HG02973 (cell line): ENCODE measurements around the gene PANK4.

ENCODE experiments used
- ATAC-seq: cut with Tn5 transposase; IDR thresholded peaks from one replicate; pipeline ENCODE4 v1.9.1; 2021; ENCODE audit warnings: moderate library complexity; ENCODE audit not compliant: unreplicated experiment

The PANK4 gene

DNA sequence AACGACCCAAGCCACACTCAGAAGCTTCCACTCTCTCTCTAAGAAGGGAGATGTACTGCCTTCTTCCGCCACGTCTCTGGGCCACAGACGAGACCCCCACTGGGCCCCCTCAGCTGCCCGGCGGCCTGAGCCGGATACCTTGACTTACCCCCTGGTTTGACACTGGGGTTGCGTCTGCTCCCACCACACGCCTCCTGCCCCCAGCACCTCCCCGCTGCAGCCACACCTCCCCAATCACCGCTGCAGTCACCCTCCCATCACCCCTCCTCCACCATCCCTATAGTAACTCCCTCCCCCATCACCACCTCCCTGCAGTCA, 10.7 kb downstream of the PANK4 start:
- no peak for ATAC-seq

- no peak for ATAC-seq
Observed at GRCh38 chr1:2514863-2515762, 11.3 kb downstream of the PANK4 start.

GRCh38 chr1:2513939-2514652, 12.3 kb downstream of the PANK4 start:
- no peak for ATAC-seq

DNA sequence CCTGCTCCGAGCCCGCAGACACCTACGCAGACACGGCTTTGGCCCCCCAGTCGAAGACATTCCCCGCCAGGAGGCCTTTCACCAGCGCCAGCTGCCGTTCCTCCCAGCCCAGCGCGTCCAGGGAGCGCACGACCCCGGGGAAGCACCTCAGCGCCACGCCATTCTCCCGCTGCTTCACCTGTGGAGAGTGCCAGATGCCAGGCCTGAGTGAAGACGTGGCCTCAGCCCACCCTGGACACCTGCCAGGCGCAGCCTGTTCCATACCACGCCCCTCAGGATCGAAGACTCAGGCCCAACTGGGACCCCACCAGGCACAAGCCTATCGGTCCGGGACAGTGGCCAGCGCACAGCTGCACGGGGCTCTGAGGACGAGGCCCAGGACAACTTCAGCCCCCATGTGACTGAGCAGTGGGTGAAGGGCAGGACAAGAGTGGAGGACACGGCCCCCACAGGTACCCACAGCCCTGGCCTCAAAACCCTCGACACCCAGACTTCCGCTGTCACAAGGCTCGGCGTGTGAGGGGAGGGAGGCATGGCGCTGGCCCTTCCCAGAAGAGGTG, 13.5 kb downstream of the PANK4 start:
- no peak for ATAC-seq

GRCh38 chr1:2510366-2511155, 15.8 kb downstream of the PANK4 start:
- no peak for ATAC-seq

- no peak for ATAC-seq
Observed at GRCh38 chr1:2509589-2509988, 16.8 kb downstream of the PANK4 start.

DNA sequence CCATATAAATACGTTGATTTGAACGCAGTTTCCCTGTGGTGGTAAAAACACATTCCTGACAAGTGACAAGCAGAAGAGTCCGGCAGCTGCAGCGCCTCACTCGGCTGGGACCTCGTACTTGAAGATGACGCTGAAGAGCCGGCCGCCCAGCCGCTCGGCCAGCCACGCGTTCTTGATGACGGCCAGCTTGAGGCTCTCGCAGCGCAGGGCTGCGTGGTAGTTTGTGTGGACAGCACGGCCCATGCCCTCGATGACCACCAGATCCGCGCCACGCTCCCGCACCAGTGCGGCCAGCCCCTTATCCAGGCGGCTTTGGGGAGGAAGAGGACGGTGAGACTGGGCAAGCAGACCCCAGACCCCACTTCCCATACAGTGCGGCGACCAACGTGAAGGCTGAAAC, 17.6 kb downstream of the PANK4 start:
- ATAC-seq, result no peak

GRCh38 chr1:2508180-2508579, 18.2 kb downstream of the PANK4 start:
- no peak for ATAC-seq

DNA sequence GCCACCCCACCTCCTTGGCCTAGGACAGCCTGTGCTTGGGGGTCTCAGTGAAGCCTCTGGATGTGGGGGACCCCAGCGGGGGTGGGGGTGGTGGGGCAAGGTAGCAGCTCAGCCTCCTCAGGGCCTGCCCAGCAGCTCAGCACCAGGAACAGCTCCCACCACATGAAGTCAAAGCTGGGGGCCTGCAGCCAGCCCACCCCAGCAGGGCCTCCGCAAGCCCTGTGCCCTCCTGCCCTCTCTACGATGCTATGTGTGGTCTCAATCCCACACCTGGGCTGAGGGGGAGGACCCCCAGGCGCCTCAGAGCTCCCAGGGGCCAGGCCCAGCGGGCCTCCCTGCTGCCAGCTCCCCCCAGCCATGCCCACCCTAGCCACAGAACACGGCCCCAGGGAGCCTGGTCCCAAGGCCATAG, 18.6 kb downstream of the PANK4 start:
- no peak for ATAC-seq

DNA sequence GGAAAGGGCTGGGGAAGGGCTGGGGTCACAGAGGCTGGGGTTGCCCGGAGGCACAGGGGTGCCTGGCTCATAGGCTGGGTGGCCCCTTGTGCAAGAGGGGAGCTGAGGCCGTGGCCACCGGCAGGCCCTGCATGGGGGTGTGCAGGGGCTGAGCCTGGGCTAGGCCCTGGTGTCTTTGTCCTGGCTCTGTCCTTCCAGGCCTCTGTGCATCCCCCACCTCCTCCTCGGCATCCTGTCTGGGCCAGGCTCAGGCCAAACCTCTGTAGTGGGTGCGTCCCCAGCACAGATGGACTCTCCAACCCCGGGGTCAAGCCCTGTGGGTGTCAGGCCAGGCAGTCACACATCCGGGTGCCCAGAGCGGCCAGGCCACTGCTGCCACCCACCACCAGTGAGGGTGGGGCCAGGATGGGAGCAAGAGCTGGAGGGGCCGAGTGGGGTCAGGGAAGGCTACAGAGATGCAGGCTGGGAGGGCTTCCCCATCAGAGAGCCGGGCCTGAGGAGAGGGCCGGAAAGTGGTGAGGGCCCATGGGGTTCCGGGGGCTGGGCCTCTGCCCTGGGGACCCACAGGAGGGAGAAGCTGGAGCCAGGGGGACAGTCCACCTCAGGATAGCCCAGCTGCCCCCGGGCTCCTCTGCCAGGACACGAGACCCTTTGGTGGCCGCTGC, 19.4 kb downstream of the PANK4 start:
- ATAC-seq, result no peak

GRCh38 chr1:2506007-2506860, 20.2 kb downstream of the PANK4 start:
- no peak for ATAC-seq

DNA sequence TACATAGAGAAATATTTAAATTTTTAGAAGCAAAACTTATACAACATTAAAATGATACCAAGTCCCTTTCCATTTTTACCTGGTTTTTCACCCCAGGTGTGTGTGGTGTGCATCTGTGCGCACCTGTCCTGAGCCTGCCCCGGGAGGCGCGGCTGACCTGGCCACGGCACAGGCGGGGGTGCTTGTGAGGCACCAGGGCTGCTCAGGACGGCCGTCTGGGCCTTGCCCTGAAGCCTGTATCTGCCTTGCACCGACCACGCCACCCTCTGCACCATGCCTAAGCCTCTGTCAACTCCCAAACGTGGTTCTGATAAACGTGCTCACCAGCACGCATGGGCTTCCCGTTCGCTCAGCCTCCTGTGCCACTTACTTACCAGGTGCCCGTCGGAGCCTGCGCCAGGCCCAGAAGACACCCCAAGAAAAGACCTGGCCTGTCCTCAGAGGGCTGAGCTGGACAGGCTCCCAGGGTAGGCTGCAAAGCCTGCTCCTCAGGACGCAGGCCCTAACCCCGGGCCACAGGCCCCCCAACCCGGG, 20.9 kb downstream of the PANK4 start:
- no peak for ATAC-seq

DNA sequence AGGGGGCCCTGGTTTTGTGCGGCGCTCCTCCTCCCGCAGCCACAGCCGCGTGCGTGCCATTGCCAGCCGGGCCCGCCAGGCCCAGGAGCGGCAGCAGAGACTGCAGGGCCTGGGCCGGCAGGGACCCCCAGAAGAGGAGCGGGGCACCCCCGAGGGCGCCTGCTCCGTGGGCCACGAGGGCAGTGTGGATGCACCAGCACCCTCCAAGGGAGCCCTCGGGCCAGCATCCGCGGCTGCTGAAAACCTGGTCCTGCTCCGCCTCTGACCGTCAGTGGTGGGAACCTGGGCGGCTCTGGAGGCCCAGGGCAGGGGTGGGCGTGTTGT, 21.5 kb downstream of the PANK4 start:
- no peak for ATAC-seq

DNA sequence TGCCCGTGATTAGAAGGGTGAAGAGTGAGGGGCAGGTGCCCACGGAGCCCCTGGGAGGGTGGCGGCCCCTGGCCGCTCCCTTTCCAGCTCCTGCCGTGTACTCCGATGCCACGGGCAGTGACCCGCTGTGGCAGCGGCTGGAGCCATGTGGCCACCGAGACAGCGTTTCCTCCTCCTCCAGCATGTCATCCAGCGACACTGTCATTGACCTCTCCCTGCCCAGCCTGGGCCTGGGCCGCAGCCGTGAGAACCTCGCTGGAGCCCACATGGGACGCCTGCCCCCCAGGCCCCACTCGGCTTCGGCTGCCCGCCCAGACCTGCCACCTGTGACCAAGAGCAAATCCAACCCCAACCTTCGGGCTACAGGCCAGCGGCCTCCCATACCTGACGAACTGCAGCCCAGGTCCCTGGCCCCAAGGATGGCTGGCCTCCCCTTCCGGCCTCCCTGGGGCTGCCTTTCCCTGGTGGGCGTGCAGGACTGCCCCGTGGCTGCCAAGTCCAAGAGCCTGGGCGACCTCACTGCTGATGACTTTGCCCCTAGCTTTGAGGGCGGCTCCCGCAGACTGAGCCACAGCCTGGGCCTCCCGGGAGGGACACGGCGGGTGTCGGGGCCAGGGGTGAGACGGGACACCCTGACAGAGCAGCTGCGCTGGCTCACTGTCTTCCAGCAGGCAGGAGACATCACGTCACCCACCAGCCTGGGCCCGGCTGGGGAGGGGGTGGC, 22.0 kb downstream of the PANK4 start:
- ATAC-seq, result no peak

GRCh38 chr1:2503554-2504224, 22.7 kb downstream of the PANK4 start:
- no peak for ATAC-seq

DNA sequence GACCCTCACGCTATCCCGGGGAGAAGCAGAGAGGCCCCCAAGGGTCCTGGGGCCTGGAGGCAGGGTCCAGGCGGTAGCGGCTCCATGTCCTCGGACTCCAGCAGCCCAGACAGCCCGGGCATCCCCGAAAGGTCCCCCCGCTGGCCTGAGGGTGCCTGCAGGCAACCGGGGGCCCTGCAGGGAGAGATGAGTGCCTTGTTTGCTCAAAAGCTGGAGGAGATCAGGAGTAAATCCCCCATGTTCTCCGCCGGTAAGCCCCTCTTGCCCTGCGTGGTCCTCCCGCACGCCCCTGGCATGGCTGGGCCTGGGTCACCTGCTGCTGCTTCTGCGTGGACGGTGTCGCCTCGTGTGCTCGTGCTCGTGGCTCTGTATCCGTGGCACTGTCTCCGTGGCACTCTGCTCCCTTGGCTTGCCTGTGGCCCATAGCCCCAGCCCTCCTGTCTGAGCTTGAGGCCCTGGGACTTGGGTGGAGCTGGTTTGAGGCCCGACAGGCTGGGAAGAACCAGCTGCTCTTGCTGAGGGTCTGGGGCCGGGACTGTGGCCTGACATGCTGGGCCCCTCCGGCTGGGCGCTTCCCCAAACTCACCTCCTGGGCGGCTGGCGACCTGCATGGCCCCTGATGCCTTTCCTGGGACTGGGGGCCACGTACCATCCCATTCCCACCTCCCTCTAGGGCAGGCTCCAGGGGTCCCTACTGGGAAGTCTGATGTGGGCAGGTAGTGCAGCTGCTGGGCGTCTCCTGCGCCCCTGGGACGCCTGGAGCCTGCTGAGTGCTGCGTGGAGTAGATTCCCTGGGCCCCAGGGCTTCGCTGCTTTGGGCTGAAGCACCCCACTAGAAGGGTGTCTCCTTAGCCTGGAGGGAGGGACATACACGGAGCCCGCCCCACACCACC, 23.5 kb downstream of the PANK4 start:
- ATAC-seq, result no peak

GRCh38 chr1:2502210-2502609, 24.2 kb downstream of the PANK4 start:
- ATAC-seq, result no peak

- ATAC-seq, result no peak
Observed at GRCh38 chr1:2501820-2502119, 24.6 kb downstream of the PANK4 start.
